Neural progenitor cell (in vitro differentiated cells): ENCODE results near the gene ANO2.

ENCODE experiments used
- CTCF ChIP-seq: fragments of 200-600 bp; sonication (generic); IDR thresholded peaks from 2 replicates; pipeline ENCODE4 v1.5.1; 2017; ENCODE audit warnings: antibody characterized with exemption, mild to moderate bottlenecking
- EZH2 ChIP-seq: fragments of 200-600 bp; sonication (generic); IDR thresholded peaks from 2 replicates; pipeline ENCODE4 v1.6.1; 2017; ENCODE audit warnings: antibody characterized with exemption, mild to moderate bottlenecking, moderate library complexity

- TF ChIP-seq CTCF (no peak), EZH2 (no peak)
Observed at GRCh38 chr12:5967645-5968415, 22.8 kb upstream of the ANO2 start.
